SU-DHL-6 (cell line): ENCODE results near the gene VWA8.

ENCODE experiments used
- H2AFZ ChIP-seq: fragments of 200-600 bp; sonication (generic); 2 replicates; pipeline ENCODE4 v1.6.1; 2014; ENCODE audit warnings: low read depth, mild to moderate bottlenecking, moderate library complexity, mixed read lengths, antibody characterized with exemption, low read length; ENCODE audit not compliant: severe bottlenecking
- H3F3A ChIP-seq: fragments of 200-600 bp; shearing (Covaris generic); 2 replicates; pipeline ENCODE4 v1.6.0; 2016; ENCODE audit warnings: antibody characterized with exemption, mild to moderate bottlenecking; ENCODE audit not compliant: insufficient read depth
- H3K27ac ChIP-seq: fragments of 200-600 bp; sonication (generic); 2 replicates; pipeline ENCODE4 v1.5.1; 2016; ENCODE audit warnings: low read depth, mild to moderate bottlenecking, low read length, moderate library complexity, mixed read lengths
- H3K27me3 ChIP-seq: fragments of 200-600 bp; sonication (generic), shearing (Covaris generic); 2 replicates; pipeline ENCODE4 v1.6.0; 2014; ENCODE audit warnings: mild to moderate bottlenecking, low read length
- H3K36me3 ChIP-seq: fragments of 200-600 bp; sonication (generic); 2 replicates; pipeline ENCODE4 v1.6.1; 2014; ENCODE audit warnings: mild to moderate bottlenecking, low read length, mixed read lengths
- H3K4me2 ChIP-seq: fragments of 300-600, 200-600 bp; shearing (Covaris generic), sonication (generic); 2 replicates; pipeline ENCODE4 v1.6.0; 2014; ENCODE audit warnings: low read length, low read depth, mild to moderate bottlenecking; ENCODE audit not compliant: poor library complexity, severe bottlenecking
- H3K4me3 ChIP-seq: fragments of 200-600 bp; sonication (generic); 2 replicates; pipeline ENCODE4 v1.5.1; 2014; ENCODE audit warnings: antibody characterized with exemption, low read length, mild to moderate bottlenecking, mixed read lengths; ENCODE audit not compliant: insufficient read depth, poor library complexity, severe bottlenecking
- H3K79me2 ChIP-seq: fragments of 200-600 bp; sonication (generic); 2 replicates; pipeline ENCODE4 v1.6.1; 2014; ENCODE audit warnings: mild to moderate bottlenecking, low read length, moderate library complexity; ENCODE audit not compliant: insufficient read depth
- H3K9ac ChIP-seq: fragments of 200-600 bp; sonication (generic); 2 replicates; pipeline ENCODE4 v1.7.0; 2014; ENCODE audit warnings: mild to moderate bottlenecking, low read length
- H3K9me2 ChIP-seq: fragments of 200-600 bp; sonication (generic); replicated peaks from 2 replicates; pipeline ENCODE4 v1.6.1; 2014; ENCODE audit warnings: low read length; ENCODE audit not compliant: insufficient read depth
- H3K9me3 ChIP-seq: fragments of 200-600 bp; sonication (generic); 2 replicates; pipeline ENCODE4 v1.6.1; 2014; ENCODE audit warnings: low read length, mixed read lengths; ENCODE audit not compliant: insufficient read depth
- H4K20me1 ChIP-seq: fragments of 200-600 bp; sonication (generic); 2 replicates; pipeline ENCODE4 v1.6.1; 2014; ENCODE audit warnings: low read depth, mild to moderate bottlenecking, antibody characterized with exemption, low read length, moderate library complexity, mixed read lengths
- EZH2phosphoT487 ChIP-seq: fragments of 200-600 bp; sonication (generic), shearing (Covaris generic); conservative IDR thresholded peaks from 2 replicates; pipeline ENCODE4 v1.6.1; 2018; ENCODE audit warnings: mild to moderate bottlenecking, antibody characterized with exemption, low read length, moderate library complexity, mixed read lengths
- TF ChIP-seq, protein P1 (sequence below): fragments of 200-600 bp; sonication (generic); IDR thresholded peaks from one replicate; pipeline ENCODE4 v1.5.1; 2017; ENCODE audit warnings: antibody characterized with exemption, mild to moderate bottlenecking, low read length, moderate library complexity; ENCODE audit not compliant: insufficient read depth, poor library complexity, severe bottlenecking

Gene VWA8

DNA sequence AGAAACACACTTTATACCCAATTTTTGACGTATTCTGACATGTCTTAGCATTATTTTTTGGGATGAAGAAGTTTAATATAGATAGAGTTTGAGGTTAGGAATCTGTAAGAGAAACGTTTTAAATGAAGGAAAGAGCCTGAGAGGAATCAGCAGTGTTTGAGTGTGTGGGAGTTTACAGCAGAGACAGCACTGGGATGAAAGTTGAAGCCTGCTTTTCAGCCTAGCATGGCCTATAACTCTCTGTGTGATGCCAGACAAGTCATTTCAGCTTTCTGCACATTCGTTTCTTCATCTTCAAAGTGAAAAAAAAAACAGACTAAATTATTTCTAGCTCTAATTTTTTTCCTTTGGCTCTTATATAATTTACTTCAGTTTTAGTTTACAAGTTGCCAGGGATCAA, 326.5 kb downstream of the VWA8 start:
- no peaks in the 10 kb centered on the region for H3K79me2 ChIP-seq
- H3K27me3 ChIP-seq: no peaks in the 10 kb centered on the region
- no peak overlapping the region for H2AFZ ChIP-seq
- no peaks in the 10 kb centered on the region for H3K9me3 ChIP-seq
- no peak overlapping the region for H3K9ac ChIP-seq
- H3F3A ChIP-seq: no peaks in the 10 kb centered on the region
- no peaks in the 10 kb centered on the region for H3K9me2 ChIP-seq
- no peak overlapping the region for H3K4me2 ChIP-seq
- no peak overlapping the region for H3K27ac ChIP-seq
- H4K20me1 ChIP-seq: no peaks in the 10 kb centered on the region
- TF ChIP-seq EZH2phosphoT487: no peak
- TF ChIP-seq, protein P1, sequence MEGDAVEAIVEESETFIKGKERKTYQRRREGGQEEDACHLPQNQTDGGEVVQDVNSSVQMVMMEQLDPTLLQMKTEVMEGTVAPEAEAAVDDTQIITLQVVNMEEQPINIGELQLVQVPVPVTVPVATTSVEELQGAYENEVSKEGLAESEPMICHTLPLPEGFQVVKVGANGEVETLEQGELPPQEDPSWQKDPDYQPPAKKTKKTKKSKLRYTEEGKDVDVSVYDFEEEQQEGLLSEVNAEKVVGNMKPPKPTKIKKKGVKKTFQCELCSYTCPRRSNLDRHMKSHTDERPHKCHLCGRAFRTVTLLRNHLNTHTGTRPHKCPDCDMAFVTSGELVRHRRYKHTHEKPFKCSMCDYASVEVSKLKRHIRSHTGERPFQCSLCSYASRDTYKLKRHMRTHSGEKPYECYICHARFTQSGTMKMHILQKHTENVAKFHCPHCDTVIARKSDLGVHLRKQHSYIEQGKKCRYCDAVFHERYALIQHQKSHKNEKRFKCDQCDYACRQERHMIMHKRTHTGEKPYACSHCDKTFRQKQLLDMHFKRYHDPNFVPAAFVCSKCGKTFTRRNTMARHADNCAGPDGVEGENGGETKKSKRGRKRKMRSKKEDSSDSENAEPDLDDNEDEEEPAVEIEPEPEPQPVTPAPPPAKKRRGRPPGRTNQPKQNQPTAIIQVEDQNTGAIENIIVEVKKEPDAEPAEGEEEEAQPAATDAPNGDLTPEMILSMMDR: no peak
- H3K36me3 ChIP-seq: no peaks in the 10 kb centered on the region
- H3K4me3 ChIP-seq: no peak overlapping the region

GRCh38 chr13:41633776-41634175, 327.1 kb downstream of the VWA8 start:
- Histone ChIP-seq H3K36me3 (no peaks in the 10 kb centered on the region), H3K4me3 (no peak overlapping the region), H3K9me2 (no peaks in the 10 kb centered on the region), H4K20me1 (no peaks in the 10 kb centered on the region), H3K27ac (no peak overlapping the region), H3K9ac (no peak overlapping the region), H3K9me3 (no peaks in the 10 kb centered on the region), H3K27me3 (no peaks in the 10 kb centered on the region), H3F3A (no peaks in the 10 kb centered on the region), H3K4me2 (no peak overlapping the region), H2AFZ (no peak overlapping the region), H3K79me2 (no peaks in the 10 kb centered on the region)
- no peak for TF ChIP-seq EZH2phosphoT487
- TF ChIP-seq, protein P1: no peak

GRCh38 chr13:41631296-41631965, 329.5 kb downstream of the VWA8 start:
- Histone ChIP-seq H3K27ac (no peak overlapping the region), H3K9ac (no peak overlapping the region), H3K9me2 (no peaks in the 10 kb centered on the region), H3K4me2 (no peak overlapping the region), H3K4me3 (no peak overlapping the region), H4K20me1 (no peaks in the 10 kb centered on the region), H3F3A (no peaks in the 10 kb centered on the region), H3K9me3 (no peaks in the 10 kb centered on the region), H2AFZ (no peak overlapping the region), H3K27me3 (no peaks in the 10 kb centered on the region), H3K79me2 (no peaks in the 10 kb centered on the region), H3K36me3 (no peaks in the 10 kb centered on the region)
- TF ChIP-seq, protein P1: no peak
- TF ChIP-seq EZH2phosphoT487: no peak
